GDM1 (cell line): ENCODE results near the gene FOXN3.
"Not testable (repeated sequence)": the region's sequence is repeated elsewhere in the genome, so short reads cannot be mapped to it uniquely, and the experiment has no call there.

Experiments used
- DNase-seq: peaks from one replicate; lab custom pipeline; 2025; lab: John Stamatoyannopoulos, UW

FOXN3 gene

DNA sequence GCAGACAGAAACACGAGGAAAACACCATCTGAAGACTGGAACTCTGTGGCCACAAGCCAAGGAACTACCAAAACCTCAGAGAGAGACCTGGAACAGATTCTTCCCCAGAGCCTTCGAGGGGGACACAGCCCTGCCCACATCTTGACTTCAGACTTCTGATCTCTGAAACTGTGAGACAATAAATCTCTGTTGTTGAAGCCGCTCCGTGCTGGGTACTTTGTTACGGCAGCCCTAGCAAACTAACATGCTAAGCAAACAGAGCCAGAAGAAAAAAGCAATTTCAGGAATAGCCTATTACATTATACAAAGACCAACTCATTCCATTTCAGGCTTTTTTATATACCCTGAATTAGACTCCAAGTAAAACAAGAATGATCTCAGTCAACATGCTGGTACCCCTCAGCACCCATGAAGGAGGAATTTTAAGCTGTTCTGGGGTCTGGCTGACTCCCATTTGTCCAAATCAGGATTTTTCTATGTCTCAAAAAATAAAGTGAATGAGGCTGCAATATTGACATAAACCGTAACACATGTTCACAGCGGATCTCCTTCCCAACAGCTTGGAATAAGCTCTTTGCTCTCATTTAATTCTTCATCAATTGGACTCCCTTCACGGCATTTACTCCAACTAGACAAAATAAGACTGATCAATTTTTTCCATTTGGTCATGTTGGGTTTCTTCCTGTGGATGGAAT, 190.1 kb downstream of the FOXN3 start:
- DNase-seq, result no peak

DNA sequence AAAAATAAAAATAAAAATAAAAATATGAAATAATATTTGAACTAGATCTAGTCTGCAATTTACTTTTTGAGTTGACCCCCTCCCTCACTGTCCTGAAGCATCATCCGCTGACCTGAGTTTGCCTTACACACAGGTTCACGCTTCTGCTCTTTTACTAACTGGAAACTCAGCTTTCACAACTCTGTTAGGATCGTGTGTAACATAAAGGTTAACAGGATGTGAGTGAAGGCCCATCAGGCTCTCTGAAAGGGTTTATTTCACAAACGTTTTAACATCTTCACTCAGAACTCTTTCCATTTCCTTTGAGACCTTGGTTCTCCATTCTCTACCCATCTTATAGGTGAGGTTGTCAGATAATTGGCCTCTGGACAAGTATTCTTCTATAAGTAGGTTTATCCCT, 191.4 kb downstream of the FOXN3 start:
- DNase-seq, result no peak

DNA sequence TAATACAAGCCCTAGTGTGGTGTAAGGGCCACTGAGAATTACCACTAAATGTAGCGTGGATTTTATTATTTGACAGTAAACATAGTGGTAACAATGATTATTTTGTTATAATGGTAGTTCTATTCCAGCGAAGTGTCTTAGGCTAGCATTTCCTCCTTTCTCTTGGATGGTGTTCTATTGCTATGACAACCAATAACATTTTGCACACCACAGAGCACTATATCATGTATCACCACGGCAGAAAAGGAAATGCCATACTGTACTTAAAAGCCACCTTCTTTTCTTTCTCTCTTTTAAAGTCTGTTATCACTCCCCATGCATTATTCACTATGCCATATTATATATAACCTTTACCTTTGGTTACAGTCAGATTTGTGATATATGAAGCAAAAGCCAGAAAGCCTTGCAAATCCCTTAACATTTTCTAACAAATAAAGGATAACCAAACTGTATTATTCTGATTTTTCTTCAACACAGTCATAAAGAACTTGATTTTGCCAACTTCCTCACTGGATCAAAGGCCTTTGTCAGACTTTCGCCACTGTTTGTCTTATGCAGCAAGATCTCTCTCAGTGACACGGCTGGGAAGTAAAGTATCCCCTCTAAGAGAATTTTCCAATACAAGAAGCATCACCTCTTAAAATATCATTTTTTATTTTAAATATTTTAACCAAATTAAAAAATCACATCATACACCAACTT, 195.8 kb downstream of the FOXN3 start:
- no peak for DNase-seq

DNA sequence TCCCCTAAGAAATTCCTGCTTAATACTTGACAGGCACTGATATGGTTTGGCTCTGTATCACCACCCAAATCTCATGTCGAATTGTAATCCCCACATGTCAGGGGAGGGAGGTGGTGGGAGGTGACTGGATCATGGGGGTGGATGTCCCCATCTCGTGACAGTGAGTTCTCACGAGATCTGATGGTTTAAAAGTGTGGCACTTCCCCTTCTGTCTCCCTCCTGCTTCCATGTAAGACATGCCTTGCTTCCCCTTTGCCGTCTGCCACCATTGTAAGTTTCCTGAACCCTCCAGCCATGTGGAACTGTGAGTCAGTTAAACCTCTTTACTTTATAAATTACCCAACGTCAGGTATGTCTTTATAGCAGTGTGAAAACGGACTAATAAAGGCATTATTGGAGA, 198.0 kb downstream of the FOXN3 start:
- DNase-seq, result no peak

DNA sequence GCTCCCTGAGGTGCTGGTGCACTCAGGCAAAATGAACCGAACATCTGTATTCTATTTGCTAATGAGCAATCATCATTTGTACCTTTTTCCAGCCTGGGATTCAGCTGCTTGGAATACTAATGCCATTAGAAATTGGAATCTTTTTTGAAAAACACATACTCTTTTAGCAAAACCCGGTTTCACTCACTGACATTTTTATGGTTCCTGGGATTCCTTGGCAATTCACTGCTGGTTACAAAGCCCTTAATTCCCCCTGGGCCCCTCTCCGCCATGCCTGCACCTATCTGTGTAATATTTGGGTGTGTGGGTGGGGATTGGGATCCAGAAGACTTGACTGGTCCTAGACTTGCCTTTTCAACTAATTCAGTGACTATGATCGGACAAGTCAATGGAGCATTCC, 199.1 kb downstream of the FOXN3 start:
- no peak for DNase-seq

DNA sequence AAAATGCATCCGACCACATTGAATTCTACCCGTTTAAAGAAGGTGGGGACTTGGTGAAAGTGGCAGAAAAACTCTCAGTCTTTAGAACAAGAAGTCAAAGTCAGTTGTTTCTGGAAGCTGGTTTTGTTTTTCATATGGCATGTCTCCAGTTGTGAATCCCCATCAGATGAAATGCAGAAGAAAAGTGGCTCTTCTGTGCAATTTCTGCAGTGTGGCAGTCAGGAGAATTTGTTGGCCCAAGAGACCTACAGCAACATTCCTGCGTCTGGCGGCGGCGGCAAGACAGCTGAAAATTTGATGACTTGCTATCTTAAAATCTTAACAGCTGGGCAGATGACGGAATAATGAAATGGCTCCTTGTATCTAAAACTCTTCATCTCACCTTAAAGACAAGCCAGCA, 201.5 kb downstream of the FOXN3 start:
- DNase-seq, result no peak

- no peak for DNase-seq
Observed at GRCh38 chr14:89215114-89215513, 201.9 kb downstream of the FOXN3 start.

DNA sequence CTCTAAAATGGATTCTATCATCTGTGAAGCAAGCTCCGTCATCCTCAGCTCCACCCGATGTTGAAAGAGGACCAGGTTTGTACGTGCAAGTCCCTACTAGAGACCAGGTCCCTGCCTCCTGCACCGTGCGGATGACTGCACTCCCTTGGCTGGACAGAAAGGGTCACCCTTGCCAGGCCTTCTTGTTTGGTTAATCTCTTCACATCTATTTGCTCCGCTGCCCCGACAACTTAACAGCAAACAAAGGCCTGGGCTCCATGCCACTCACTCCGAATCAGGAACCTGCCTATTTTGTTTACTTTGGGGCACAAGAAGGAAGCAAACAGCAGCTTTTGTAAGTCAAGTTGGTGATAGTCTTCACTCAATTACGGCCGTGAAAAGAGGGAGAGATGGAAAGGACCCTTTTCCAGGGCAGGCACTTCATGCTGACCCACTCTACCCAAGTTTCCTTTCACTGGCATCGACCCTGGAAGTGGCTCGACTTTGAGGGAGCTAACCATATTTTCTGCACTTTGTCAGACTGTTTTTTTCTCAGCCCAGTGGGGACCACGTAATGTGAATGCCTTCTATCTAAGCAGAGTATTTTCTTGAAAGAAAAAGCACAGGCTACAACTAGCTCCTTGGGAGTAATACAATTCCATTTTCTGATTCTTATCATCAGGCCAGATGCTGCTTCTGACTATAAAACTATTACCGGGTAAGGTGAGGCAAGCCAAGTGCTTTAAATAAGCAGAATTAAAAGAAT, 202.6 kb downstream of the FOXN3 start:
- DNase-seq, result no peak

GRCh38 chr14:89212386-89213235, 204.4 kb downstream of the FOXN3 start:
- no peak for DNase-seq

DNA sequence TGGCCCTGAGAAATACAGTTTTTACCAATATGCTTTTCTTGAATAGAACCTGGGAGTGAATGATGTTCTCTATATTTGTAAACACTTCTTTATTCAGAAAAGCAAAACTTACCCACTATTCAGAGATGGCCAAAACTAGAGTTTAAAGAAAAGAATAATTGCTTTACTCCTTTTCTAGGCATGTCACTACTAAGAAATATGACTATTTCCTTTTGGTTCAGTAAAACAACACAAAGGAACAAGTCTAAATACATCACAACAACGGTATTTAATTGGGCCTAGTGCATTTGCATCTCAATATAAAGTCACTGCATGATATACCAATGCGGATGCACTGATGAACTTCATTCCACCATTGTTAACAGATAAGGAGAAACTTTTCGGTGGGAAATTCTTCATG, 207.5 kb downstream of the FOXN3 start:
- DNase-seq, result no peak

DNA sequence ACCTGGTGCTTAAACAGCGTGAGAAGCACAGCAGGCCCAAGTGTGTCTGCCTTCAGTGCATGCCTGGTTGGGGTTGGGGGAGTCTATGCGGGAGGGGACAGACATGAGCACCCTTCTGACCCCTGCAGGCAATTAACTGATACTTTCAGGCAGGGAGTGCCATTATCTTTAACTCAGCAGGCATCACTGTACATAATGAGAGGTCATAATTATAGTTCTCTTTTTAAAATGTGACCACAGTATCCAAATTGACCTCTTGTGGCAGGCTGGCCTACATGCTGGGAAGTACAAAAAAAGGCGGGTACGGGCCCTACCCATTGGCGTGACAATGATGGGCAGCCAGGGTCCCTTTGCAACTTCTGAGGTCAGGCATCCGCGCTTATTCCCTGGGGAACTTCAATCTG, 209.1 kb downstream of the FOXN3 start:
- no peak for DNase-seq

GRCh38 chr14:89206389-89207031, 210.5 kb downstream of the FOXN3 start:
- DNase-seq, result no peak

DNA sequence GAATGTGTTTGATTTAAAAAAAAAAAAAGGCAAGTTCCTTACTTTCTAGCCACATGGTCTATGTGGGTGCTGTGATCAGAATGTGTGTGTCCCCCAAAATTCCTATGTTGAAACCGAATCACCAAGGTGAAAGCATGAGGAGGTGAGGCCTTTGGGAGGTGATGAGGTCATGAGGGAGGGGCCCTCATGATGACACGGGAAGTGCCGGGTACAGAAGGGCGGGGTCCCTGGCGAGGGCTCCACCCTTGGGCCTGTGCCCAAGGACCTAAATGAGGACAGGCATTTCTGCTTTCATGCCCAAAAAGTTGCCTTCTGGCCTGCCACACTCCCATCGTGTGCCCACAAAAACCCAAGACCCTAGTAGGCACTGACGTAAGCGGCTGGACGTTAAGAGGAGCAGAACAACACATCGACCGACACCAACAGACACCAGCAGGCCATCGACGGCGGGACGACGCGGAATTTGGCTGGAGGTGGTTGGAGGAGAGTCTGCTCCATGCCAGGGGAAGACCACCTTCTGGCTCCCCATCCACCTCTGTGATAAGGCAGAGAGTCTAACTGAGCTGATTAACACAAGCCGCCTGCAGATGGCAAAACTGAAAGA, 211.8 kb downstream of the FOXN3 start:
- DNase-seq, result no peak

DNA sequence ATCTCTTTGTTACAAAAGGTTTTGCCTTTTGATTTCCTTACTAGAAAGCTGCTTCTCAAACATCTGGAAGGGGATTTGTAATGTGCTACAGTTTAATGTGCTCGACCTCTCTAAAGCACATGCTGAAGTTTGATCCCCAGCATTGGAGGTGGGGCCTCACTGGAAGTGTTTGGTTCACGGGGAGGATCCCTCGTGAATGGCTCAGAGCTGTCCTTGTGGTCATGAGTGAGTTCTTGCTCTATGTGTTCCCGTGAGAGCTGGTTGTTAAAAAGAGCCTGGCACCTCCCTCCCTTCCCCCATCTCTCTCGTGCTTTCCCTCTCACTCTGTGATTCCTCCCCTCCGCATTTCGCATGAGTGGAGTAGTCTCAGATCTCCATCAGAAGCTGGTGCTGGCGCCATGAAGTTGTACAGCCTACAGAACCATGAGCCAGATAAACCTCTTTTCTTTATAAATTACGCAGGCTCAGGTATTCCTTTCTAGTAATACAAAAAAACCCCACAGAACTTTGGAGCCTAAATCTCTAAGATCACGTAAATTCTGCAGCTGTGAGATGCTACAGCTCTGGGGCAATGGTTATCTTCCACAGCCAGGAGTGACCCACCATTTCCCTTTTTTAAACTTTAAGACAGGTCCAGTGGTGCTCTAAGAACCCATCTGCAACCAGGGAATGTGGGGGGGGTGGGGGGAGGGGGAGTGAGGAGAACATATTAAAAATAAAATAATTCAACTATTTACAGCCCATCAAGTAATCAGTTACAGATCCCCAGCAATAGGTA, 214.4 kb downstream of the FOXN3 start:
- no peak for DNase-seq

GRCh38 chr14:89201645-89202044, 215.4 kb downstream of the FOXN3 start:
- DNase-seq, result no peak

DNA sequence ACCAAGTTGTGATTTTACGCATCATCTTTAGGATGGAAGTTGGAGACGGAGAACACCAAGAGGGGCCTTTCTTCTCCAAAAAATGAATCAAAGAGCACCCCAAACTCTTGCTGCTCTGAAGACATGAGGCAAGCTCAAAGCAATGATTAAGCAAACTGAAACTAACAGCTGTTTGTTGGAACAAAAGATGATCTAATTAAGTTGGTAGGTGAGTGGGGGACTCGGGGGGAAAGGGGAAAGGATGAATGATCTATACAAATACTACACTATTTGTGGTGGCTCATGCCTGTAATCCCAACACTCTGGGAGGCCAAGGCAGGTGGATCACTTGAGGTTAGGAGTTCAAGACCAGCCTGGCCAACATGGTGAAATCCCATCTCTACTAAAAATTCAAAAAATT, 217.7 kb downstream of the FOXN3 start:
- not testable (repeated sequence) for DNase-seq

DNA sequence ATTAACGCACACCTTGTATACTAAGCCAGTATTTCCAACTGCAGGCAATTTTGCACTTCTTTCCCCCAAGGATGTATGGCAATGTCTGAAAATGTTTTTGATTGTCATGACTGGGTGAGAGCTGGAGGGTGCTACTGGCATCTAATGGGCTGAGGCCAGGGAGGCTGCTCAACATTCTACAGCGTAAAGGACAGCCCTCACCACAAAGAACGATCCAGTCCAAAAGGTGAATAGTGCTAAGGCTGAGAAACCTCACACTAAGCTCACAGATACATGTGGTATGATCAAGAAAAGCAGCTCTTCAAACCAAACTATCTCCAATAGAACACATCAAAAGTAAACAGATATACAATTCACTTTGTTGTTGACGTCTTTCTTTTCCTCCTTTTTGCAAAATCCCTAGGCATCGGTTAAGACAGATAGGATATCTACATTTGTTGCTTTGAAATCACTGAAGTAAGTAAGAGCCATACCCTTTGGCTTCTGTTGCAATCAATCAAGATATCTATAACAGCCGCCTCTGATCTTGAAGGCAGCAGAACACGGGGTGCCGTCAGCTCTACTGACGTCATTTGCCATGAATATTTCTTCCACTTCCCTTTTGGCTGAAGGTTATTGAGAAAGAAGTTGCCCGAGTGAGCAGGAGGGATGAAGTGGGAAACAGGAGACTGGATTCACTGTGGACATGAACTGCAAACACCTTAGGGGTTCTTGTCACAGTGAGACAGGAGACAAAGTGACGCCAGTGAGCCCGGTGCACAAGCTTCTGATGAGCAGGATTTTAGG, 218.3 kb downstream of the FOXN3 start:
- DNase-seq, result no peak

DNA sequence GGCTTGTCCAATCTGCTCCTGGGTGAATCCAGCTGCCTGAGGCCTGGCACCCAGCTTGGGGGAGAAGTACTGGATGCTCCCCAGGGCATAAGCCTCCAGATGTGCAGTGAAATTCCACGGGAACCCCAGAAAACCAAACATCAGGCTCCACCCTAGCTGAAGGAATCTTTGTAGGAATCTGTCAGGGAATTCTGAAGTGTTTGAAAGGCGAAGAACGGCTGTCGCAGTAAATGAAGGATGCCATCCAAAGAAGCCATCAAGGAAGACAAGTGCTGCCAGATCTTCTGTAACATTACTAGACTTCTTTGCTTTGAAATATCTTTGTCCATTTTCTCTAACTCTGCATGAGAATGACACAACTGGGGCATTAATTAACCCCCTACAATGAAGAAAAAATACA, 219.4 kb downstream of the FOXN3 start:
- no peak for DNase-seq

DNA sequence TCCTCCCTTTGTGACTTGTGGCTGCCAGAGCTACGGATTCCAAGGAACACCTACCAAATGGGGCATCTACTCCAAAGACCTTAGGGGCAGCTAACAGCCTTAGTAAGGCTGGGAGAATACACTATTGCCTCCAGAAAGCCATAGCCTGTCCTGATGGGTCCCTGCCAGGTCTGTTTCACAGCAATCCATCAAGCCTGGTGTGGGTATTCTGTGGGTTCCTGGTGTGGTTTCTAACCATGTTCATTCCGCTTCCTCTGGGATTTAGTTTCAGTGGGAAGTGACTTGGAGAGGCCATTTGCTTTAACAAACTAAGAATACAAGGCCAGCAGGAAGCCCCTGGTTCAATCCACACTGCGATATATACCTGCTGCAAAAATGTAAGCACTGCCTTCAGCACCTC, 220.5 kb downstream of the FOXN3 start:
- no peak for DNase-seq

DNA sequence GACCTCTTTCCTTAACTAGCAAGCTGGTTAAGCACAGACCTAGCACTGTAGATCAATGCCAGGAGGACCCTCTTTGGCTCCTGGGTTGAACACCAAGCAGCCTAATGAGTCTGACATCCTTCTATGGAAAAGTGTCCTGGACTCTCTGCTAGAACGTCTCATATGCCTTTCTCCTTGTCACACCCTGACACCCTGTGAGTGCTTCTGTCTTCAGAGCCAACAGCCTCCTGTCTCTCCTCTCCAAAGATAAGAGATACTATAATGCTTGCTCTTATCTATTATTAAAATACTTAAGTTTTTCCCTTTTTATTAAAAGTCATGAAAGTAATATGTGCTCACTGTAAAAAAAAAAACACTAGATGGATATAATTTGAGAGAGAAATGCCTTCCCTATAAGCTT, 222.7 kb downstream of the FOXN3 start:
- DNase-seq, result no peak
